Measurements from ENCODE around the gene RASSF10.

The RASSF10 gene

GRCh38 chr11:12999597-12999996, 9.5 kb upstream of the RASSF10 start:
- CTCF ChIA-PET = interaction anchor here (1.7 kb wide), 1 partner anchor 9 kb away, joined by 4 read pairs; no protein-coding TSS in a partner anchor
- POLR2A ChIA-PET = no interaction called here
- H3K9me3 ChIP-seq (ENCODE audit: control extremely low read depth in 1 of 5, control insufficient read depth in 4 of 5, insufficient read depth in 2 of 5, low read depth in 1 of 5, low read length in 4 of 5) = peaks cover 0 to 2% (median 0%) of the 10 kb centered on the region in 5 experiments
- no peaks in the 10 kb centered on the region for H3K36me3 ChIP-seq (ENCODE audit: control insufficient read depth in 4 of 4, insufficient read depth in 4 of 4, low read length in 3 of 4)
- H3K27ac ChIP-seq (ENCODE audit: insufficient read depth in 1 of 2, low read depth in 1 of 2, low read length in 2 of 2, poor library complexity in 1 of 2, severe bottlenecking in 2 of 2) = no peak overlapping the region
- no peak for DNase-seq
- no peak overlapping the region for H3K4me3 ChIP-seq (ENCODE audit: control insufficient read depth in 1 of 7, extremely low read depth in 1 of 7, insufficient read depth in 4 of 7, low read depth in 2 of 7, low read length in 6 of 7)
- H3K27me3 ChIP-seq (replicated peaks in 2 of 5; ENCODE audit: control insufficient read depth in 4 of 5, insufficient read depth in 5 of 5, low read length in 4 of 5) = peaks cover 0 to 16% (median 3%) of the 10 kb centered on the region in 5 experiments
- H3K4me1 ChIP-seq (ENCODE audit: control extremely low read depth in 1 of 4, control insufficient read depth in 4 of 4, insufficient read depth in 4 of 4, low read length in 3 of 4) = peaks cover 0 to 4% (median 0%) of the 10 kb centered on the region in 4 experiments
- WGBS (ENCODE audit: insufficient coverage) = 100% methylated on average over 1 of the region's 7 CpGs

DNA sequence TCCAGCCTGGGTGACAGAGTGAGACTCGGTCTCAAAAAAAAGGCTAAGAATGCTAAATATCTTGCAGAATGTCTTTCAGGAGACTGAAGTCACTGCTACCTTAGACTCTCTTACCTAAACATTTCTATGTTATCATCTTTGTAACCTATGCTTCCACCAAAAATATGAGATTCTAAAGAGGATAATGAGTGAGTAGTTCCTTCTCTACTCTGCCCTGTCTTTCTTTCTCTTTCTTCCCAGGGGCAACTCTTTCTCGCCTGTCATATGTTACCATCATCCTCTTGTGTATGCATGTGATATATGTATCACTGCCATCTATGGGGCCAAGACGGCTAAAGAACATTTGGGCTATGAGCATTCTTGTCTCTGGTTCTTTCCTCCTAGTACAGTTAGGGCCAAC, 9.0 kb upstream of the RASSF10 start:
- Histone ChIP-seq H3K4me1 (ENCODE audit: control extremely low read depth in 1 of 4, control insufficient read depth in 4 of 4, insufficient read depth in 4 of 4, low read length in 3 of 4) (peaks cover 0 to 4% (median 0%) of the 10 kb centered on the region in 4 experiments), H3K4me3 (ENCODE audit: control insufficient read depth in 1 of 7, extremely low read depth in 1 of 7, insufficient read depth in 4 of 7, low read depth in 2 of 7, low read length in 6 of 7) (no peak overlapping the region), H3K27ac (ENCODE audit: insufficient read depth in 1 of 2, low read depth in 1 of 2, low read length in 2 of 2, poor library complexity in 1 of 2, severe bottlenecking in 2 of 2) (no peak overlapping the region), H3K27me3 (replicated peaks in 2 of 5; ENCODE audit: control insufficient read depth in 4 of 5, insufficient read depth in 5 of 5, low read length in 4 of 5) (peaks cover 0 to 21% (median 5%) of the 10 kb centered on the region in 5 experiments), H3K9me3 (ENCODE audit: control extremely low read depth in 1 of 5, control insufficient read depth in 4 of 5, insufficient read depth in 2 of 5, low read depth in 1 of 5, low read length in 4 of 5) (peaks cover 0 to 2% (median 0%) of the 10 kb centered on the region in 5 experiments), H3K36me3 (ENCODE audit: control insufficient read depth in 4 of 4, insufficient read depth in 4 of 4, low read length in 3 of 4) (no peaks in the 10 kb centered on the region)
- ChIA-PET POLR2A (no interaction called here), CTCF (no interaction called here)
- no CpG with 5 or more reads among the region's 3 CpGs for WGBS (ENCODE audit: insufficient coverage)
- DNase-seq = no peak

- POLR2A ChIA-PET = no interaction called here
These were observed 8.4 kb upstream of the RASSF10 start for GRCh38 chr11:13000721-13001120.

DNA sequence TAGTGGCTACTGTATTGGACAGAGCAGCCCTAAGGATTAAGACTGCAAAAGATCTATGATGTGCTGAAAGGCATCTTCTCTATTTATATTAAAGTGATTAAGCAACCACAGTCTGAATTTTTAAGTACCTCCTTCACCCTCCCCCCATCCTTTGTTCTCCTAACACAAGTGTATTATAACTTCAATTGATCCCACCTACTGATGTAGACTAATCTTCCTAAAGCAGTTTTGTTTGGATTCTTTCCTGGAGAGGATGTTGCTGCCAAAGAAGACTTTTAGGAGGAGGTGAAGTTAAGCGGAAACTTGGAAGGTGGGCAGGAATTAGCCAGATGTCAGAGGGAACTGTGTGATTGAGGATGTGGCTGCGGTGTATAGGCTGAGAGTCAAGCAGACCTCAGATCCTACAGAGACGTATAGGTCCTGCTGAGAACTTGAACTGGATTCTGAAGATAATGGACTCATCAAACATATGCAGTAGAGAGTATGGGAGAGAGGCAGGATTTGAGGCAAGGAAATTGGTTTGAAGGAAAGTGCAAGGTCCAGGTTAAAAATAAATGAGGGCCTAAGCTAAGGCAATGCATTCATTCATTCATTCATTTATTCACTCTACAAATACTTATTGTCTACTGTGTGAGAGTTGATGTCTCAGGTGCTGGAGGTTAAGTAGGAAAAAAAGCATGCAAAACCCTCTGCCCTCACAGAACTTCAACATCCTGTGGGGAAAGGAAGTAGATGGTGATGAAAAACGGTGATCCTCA, 5.2 kb upstream of the RASSF10 start:
- peaks cover 0 to 8% (median 5%) of the 10 kb centered on the region in 4 experiments for H3K4me1 ChIP-seq (ENCODE audit: control extremely low read depth in 1 of 4, control insufficient read depth in 4 of 4, insufficient read depth in 4 of 4, low read length in 3 of 4)
- H3K27me3 ChIP-seq (replicated peaks in 2 of 5; ENCODE audit: control insufficient read depth in 4 of 5, insufficient read depth in 5 of 5, low read length in 4 of 5) = peaks cover 11 to 59% (median 16%) of the 10 kb centered on the region in 5 experiments
- H3K9me3 ChIP-seq (ENCODE audit: control extremely low read depth in 1 of 5, control insufficient read depth in 4 of 5, insufficient read depth in 2 of 5, low read depth in 1 of 5, low read length in 4 of 5) = peaks cover 0 to 8% (median 2%) of the 10 kb centered on the region in 5 experiments
- no peak overlapping the region for H3K27ac ChIP-seq (ENCODE audit: insufficient read depth in 1 of 2, low read depth in 1 of 2, low read length in 2 of 2, poor library complexity in 1 of 2, severe bottlenecking in 2 of 2)
- H3K36me3 ChIP-seq (ENCODE audit: control insufficient read depth in 4 of 4, insufficient read depth in 4 of 4, low read length in 3 of 4) = no peaks in the 10 kb centered on the region
- CTCF ChIA-PET = no interaction called here
- no peak overlapping the region for H3K4me3 ChIP-seq (ENCODE audit: control insufficient read depth in 1 of 7, extremely low read depth in 1 of 7, insufficient read depth in 4 of 7, low read depth in 2 of 7, low read length in 6 of 7)
- POLR2A ChIA-PET = no interaction called here
- no peak for DNase-seq
- 86% methylated on average over 4 of the region's 4 CpGs for WGBS (ENCODE audit: insufficient coverage)

More at GRCh38 chr11:13000721-13001120, 8.4 kb upstream of the RASSF10 start:
- Histone ChIP-seq H3K9me3 (ENCODE audit: control extremely low read depth in 1 of 5, control insufficient read depth in 4 of 5, insufficient read depth in 2 of 5, low read depth in 1 of 5, low read length in 4 of 5) (peaks cover 0 to 2% (median 0%) of the 10 kb centered on the region in 5 experiments), H3K4me3 (ENCODE audit: control insufficient read depth in 1 of 7, extremely low read depth in 1 of 7, insufficient read depth in 4 of 7, low read depth in 2 of 7, low read length in 6 of 7) (no peak overlapping the region), H3K4me1 (ENCODE audit: control extremely low read depth in 1 of 4, control insufficient read depth in 4 of 4, insufficient read depth in 4 of 4, low read length in 3 of 4) (peaks cover 0 to 4% (median 0%) of the 10 kb centered on the region in 4 experiments), H3K27me3 (replicated peaks in 2 of 5; ENCODE audit: control insufficient read depth in 4 of 5, insufficient read depth in 5 of 5, low read length in 4 of 5) (peaks cover 0 to 27% (median 8%) of the 10 kb centered on the region in 5 experiments), H3K36me3 (ENCODE audit: control insufficient read depth in 4 of 4, insufficient read depth in 4 of 4, low read length in 3 of 4) (no peaks in the 10 kb centered on the region), H3K27ac (ENCODE audit: insufficient read depth in 1 of 2, low read depth in 1 of 2, low read length in 2 of 2, poor library complexity in 1 of 2, severe bottlenecking in 2 of 2) (no peak overlapping the region)
- CTCF ChIA-PET = interaction anchor here (1.2 kb wide), 1 partner anchor 9 kb away, joined by 3 read pairs; no protein-coding TSS in a partner anchor
- DNase-seq = no peak
- 75% methylated on average over 5 of the region's 5 CpGs for WGBS (ENCODE audit: insufficient coverage)

DNA sequence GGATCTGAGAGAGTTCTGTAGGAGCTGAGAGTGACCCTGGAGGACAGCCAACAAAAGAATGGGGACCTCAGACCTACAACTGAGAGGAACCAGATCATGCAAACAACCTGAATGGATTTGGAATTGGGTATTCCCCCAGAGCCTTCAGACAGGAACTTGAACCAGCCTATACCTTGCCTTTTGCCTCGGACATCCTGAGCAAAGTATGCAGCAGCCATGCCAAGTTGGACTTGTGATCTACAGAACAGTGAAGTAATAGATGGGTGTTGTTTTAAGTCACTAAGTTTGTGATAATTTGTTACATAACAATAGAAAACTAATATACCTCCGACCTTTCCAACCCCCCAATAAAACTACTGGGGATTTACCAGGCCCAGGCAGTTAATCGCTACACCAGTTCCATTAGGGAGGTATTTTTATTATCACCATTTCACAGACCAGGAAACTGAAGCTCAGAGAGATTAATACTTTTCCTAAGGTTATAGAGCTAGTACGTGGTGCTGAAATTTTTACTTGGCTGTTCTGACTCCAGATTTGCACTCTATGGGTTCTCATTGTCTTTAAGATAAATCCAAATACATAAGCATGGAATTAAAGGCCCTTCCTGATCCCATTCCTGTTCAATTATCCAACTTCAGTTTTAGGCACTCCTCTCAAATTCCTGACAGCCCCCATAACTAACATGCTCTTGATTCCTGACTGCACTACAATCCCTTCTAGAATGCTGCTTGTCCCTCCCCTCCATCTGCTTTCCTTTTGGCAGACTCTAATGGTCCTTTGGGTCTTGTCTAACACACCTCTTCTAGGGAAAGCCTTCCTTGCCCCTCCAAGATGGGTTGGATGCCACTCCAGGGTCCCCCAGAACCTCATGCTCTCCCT, 1.7 kb upstream of the RASSF10 start:
- H3K9me3 ChIP-seq (ENCODE audit: control extremely low read depth in 1 of 5, control insufficient read depth in 4 of 5, insufficient read depth in 2 of 5, low read depth in 1 of 5, low read length in 4 of 5) = peaks cover 0 to 8% (median 0%) of the 10 kb centered on the region in 5 experiments
- DNase-seq = no peak
- no peaks in the 10 kb centered on the region for H3K36me3 ChIP-seq (ENCODE audit: control insufficient read depth in 4 of 4, insufficient read depth in 4 of 4, low read length in 3 of 4)
- WGBS (ENCODE audit: insufficient coverage) = 100% methylated on average over 2 of the region's 4 CpGs
- POLR2A ChIA-PET = interaction anchor here (0.6 kb wide), 1 partner anchor 38 kb away, joined by 3 read pairs; no protein-coding TSS in a partner anchor
- H3K27ac ChIP-seq (ENCODE audit: insufficient read depth in 1 of 2, low read depth in 1 of 2, low read length in 2 of 2, poor library complexity in 1 of 2, severe bottlenecking in 2 of 2) = no peak overlapping the region
- H3K4me1 ChIP-seq (ENCODE audit: control extremely low read depth in 1 of 4, control insufficient read depth in 4 of 4, insufficient read depth in 4 of 4, low read length in 3 of 4) = peaks cover 0 to 24% (median 20%) of the 10 kb centered on the region in 4 experiments
- H3K27me3 ChIP-seq (replicated peaks in 2 of 5; ENCODE audit: control insufficient read depth in 4 of 5, insufficient read depth in 5 of 5, low read length in 4 of 5) = peaks cover 19 to 87% (median 37%) of the 10 kb centered on the region in 5 experiments
- H3K4me3 ChIP-seq (ENCODE audit: control insufficient read depth in 1 of 7, extremely low read depth in 1 of 7, insufficient read depth in 4 of 7, low read depth in 2 of 7, low read length in 6 of 7) = no peak overlapping the region
- CTCF ChIA-PET = interaction anchor here (0.9 kb wide), 1 partner anchor 99 kb away, joined by 3 read pairs; no protein-coding TSS in a partner anchor

DNA sequence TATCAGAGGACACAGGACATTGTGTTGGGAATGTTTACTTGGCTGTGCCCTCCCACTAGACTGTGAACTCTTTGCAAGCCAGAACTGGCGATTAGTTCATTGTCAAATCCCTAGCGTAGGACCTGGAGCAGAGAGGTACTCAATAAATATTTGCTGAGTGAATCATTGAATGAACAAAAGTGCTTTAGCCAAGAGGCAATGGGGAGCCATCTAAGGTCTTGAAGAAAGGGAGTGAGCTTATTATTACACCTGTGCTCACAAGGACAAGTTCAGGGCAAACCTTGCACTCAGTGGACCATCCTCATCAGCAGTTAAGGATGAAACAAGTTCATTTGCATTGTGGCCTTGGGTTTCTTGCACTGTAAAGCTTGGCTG, 1.1 kb upstream of the RASSF10 start:
- CTCF ChIA-PET = interaction anchor here (0.7 to 0.9 kb wide), 2 partner anchors 9 to 98 kb away, joined by 3 to 4 read pairs; no protein-coding TSS in a partner anchor
- H3K36me3 ChIP-seq (ENCODE audit: control insufficient read depth in 4 of 4, insufficient read depth in 4 of 4, low read length in 3 of 4) = no peaks in the 10 kb centered on the region
- peaks cover 0 to 24% (median 20%) of the 10 kb centered on the region in 4 experiments for H3K4me1 ChIP-seq (ENCODE audit: control extremely low read depth in 1 of 4, control insufficient read depth in 4 of 4, insufficient read depth in 4 of 4, low read length in 3 of 4)
- WGBS (ENCODE audit: insufficient coverage) = 92% methylated on average over 2 of the region's 2 CpGs
- POLR2A ChIA-PET = no interaction called here
- no peak overlapping the region for H3K27ac ChIP-seq (ENCODE audit: insufficient read depth in 1 of 2, low read depth in 1 of 2, low read length in 2 of 2, poor library complexity in 1 of 2, severe bottlenecking in 2 of 2)
- H3K9me3 ChIP-seq (ENCODE audit: control extremely low read depth in 1 of 5, control insufficient read depth in 4 of 5, insufficient read depth in 2 of 5, low read depth in 1 of 5, low read length in 4 of 5) = peaks cover 0 to 8% (median 0%) of the 10 kb centered on the region in 5 experiments
- H3K4me3 ChIP-seq (ENCODE audit: control insufficient read depth in 1 of 7, extremely low read depth in 1 of 7, insufficient read depth in 4 of 7, low read depth in 2 of 7, low read length in 6 of 7) = no peak overlapping the region
- DNase-seq = no peak
- peaks cover 21 to 91% (median 42%) of the 10 kb centered on the region in 5 experiments for H3K27me3 ChIP-seq (replicated peaks in 2 of 5; ENCODE audit: control insufficient read depth in 4 of 5, insufficient read depth in 5 of 5, low read length in 4 of 5)

Data from common myeloid progenitor, CD34-positive (primary cell).